ENCODE measurements around the gene HAUS7. TPM values are rescaled to one million over a fixed set of nuclear protein-coding genes. Genes with fewer than 3 reads are reported as not detected.

The HAUS7 gene
- total and polyA plus RNA-seq, 4 donors, result 11.3 to 42.9 (median 28.0) TPM

DNA sequence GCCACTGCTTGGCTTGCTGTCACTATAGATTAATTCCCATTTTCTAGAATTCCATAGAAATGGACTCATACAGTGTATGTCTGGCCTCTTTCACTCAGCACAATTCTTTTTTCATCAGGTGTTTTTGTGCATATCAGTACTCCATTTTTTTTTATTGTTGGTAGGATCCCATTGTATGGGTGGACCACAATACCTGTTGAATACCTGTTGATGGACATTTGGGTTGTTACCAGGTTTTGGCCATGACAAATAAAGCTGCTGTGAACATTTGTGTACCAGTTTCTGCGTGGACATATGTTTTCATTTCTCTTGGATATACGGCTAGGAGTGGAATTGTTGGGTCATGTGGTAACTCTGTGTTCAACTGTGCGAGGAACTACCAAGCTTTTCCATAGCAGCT, 44.2 kb downstream of the HAUS7 start:
- Histone ChIP-seq H3K4me3 (no peak overlapping the region), H3K4me1 (ENCODE audit: control insufficient read depth in 5 of 5, insufficient read depth in 5 of 5, low read length in 5 of 5) (peaks cover 0 to 6% (median 4%) of the 10 kb centered on the region in 5 donors), H3K9me3 (ENCODE audit: control insufficient read depth in 4 of 4, insufficient read depth in 3 of 4, low read length in 3 of 4) (peaks cover 0 to 12% (median 2%) of the 10 kb centered on the region in 4 donors), H3K27me3 (ENCODE audit: control insufficient read depth in 3 of 3, insufficient read depth in 3 of 3, low read length in 2 of 3) (peaks cover 0 to 2% (median 0%) of the 10 kb centered on the region in 3 donors), H3K36me3 (ENCODE audit: control insufficient read depth in 4 of 4, insufficient read depth in 4 of 4, low read length in 4 of 4) (peaks cover 0 to 4% (median 0%) of the 10 kb centered on the region in 4 donors), H3K27ac (ENCODE audit: low read depth in 1 of 2, low read length in 1 of 2) (no peak overlapping the region), H3K9ac (ENCODE audit: insufficient read depth in 1 of 2, low read length in 2 of 2) (no peak overlapping the region)
- ATAC-seq (ENCODE audit: insufficient read depth, low FRiP score) (no peak), DNase-seq (no peak)
- TF ChIP-seq, protein P1, sequence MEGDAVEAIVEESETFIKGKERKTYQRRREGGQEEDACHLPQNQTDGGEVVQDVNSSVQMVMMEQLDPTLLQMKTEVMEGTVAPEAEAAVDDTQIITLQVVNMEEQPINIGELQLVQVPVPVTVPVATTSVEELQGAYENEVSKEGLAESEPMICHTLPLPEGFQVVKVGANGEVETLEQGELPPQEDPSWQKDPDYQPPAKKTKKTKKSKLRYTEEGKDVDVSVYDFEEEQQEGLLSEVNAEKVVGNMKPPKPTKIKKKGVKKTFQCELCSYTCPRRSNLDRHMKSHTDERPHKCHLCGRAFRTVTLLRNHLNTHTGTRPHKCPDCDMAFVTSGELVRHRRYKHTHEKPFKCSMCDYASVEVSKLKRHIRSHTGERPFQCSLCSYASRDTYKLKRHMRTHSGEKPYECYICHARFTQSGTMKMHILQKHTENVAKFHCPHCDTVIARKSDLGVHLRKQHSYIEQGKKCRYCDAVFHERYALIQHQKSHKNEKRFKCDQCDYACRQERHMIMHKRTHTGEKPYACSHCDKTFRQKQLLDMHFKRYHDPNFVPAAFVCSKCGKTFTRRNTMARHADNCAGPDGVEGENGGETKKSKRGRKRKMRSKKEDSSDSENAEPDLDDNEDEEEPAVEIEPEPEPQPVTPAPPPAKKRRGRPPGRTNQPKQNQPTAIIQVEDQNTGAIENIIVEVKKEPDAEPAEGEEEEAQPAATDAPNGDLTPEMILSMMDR (IDR thresholded peaks at IDR 0.05; ENCODE audit: control extremely low read depth, extremely low read depth), result no peak
- 80 to 98% methylated on average over 3 of the region's 3 CpGs for WGBS, 2 donors

- peaks cover 0 to 4% (median 0%) of the 10 kb centered on the region in 4 donors for H3K36me3 ChIP-seq (ENCODE audit: control insufficient read depth in 4 of 4, insufficient read depth in 4 of 4, low read length in 4 of 4)
- peaks cover 0 to 6% (median 0%) of the 10 kb centered on the region in 4 donors for H3K9me3 ChIP-seq (ENCODE audit: control insufficient read depth in 4 of 4, insufficient read depth in 3 of 4, low read length in 3 of 4)
- TF ChIP-seq, protein P1 (IDR thresholded peaks at IDR 0.05; ENCODE audit: control extremely low read depth, extremely low read depth), result no peak
- ATAC-seq (ENCODE audit: insufficient read depth, low FRiP score) (no peak), DNase-seq (peak; percentile 70 to 85 (median 79))
- H3K27ac ChIP-seq (ENCODE audit: low read depth in 1 of 2, low read length in 1 of 2), result no peak overlapping the region
- no peak overlapping the region for H3K9ac ChIP-seq (ENCODE audit: insufficient read depth in 1 of 2, low read length in 2 of 2)
- H3K4me3 ChIP-seq, result no peak overlapping the region
- H3K4me1 ChIP-seq (ENCODE audit: control insufficient read depth in 5 of 5, insufficient read depth in 5 of 5, low read length in 5 of 5), result peaks cover 0 to 6% (median 4%) of the 10 kb centered on the region in 5 donors
- 50 to 72% methylated on average over 8 of the region's 8 CpGs for WGBS, 2 donors
- H3K27me3 ChIP-seq (ENCODE audit: control insufficient read depth in 3 of 3, insufficient read depth in 3 of 3, low read length in 2 of 3), result peaks cover 0 to 2% (median 0%) of the 10 kb centered on the region in 3 donors
Measured at GRCh38 chrX:153423652-153424051, 46.7 kb downstream of the HAUS7 start.

GRCh38 chrX:153421856-153422255, 48.5 kb downstream of the HAUS7 start:
- H3K4me1 ChIP-seq (ENCODE audit: control insufficient read depth in 5 of 5, insufficient read depth in 5 of 5, low read length in 5 of 5), result peaks cover 0 to 6% (median 4%) of the 10 kb centered on the region in 5 donors
- 87 to 89% methylated on average over 18 of the region's 18 CpGs for WGBS, 2 donors
- no peak overlapping the region for H3K4me3 ChIP-seq
- TF ChIP-seq, protein P1 (IDR thresholded peaks at IDR 0.05; ENCODE audit: control extremely low read depth, extremely low read depth), result no peak
- peaks cover 0 to 4% (median 0%) of the 10 kb centered on the region in 4 donors for H3K9me3 ChIP-seq (ENCODE audit: control insufficient read depth in 4 of 4, insufficient read depth in 3 of 4, low read length in 3 of 4)
- DNase-seq (peak in 1 of 3 donors; percentile 6), ATAC-seq (ENCODE audit: insufficient read depth, low FRiP score) (no peak)
- no peak overlapping the region for H3K27ac ChIP-seq (ENCODE audit: low read depth in 1 of 2, low read length in 1 of 2)
- H3K9ac ChIP-seq (ENCODE audit: insufficient read depth in 1 of 2, low read length in 2 of 2), result no peak overlapping the region
- H3K36me3 ChIP-seq (ENCODE audit: control insufficient read depth in 4 of 4, insufficient read depth in 4 of 4, low read length in 4 of 4), result peaks cover 0 to 4% (median 0%) of the 10 kb centered on the region in 4 donors
- H3K27me3 ChIP-seq (ENCODE audit: control insufficient read depth in 3 of 3, insufficient read depth in 3 of 3, low read length in 2 of 3), result no peaks in the 10 kb centered on the region

Data from lung (tissue), 12 donors.